Mammary epithelial cell (primary cell): ENCODE results near the gene TMIGD1.

Experiments
- CTCF ChIP-seq, 2 donors: IDR thresholded peaks in 1 of 2; conservative IDR thresholded peaks in 1 of 2; 2 replicates each; pipeline ENCODE4 v1.5.1; 2011 to 2012; ENCODE audit warnings: inconsistent platforms in 2 of 2, low read length in 2 of 2, mild to moderate bottlenecking in 2 of 2, control low read depth in 1 of 2, low read depth in 1 of 2; ENCODE audit not compliant: insufficient read depth in 1 of 2; ENCODE audit errors: extremely low read depth in 1 of 2
- EZH2 ChIP-seq: IDR thresholded peaks from 2 replicates; pipeline ENCODE4 v1.6.1; 2012; ENCODE audit warnings: low read length, inconsistent platforms, borderline replicate concordance

- no peak for TF ChIP-seq CTCF (conservative IDR thresholded peaks at IDR 0.05 in 1 of 2, IDR thresholded peaks at IDR 0.05 in 1 of 2; ENCODE audit: extremely low read depth in 1 of 2, insufficient read depth in 1 of 2, low read depth in 1 of 2, low read length in 2 of 2)
- TF ChIP-seq EZH2, result no peak
Observed at GRCh38 chr17:30323895-30324319, 9.9 kb downstream of the TMIGD1 start.
